ENCODE measurements around the gene OR51B2. TPM values are rescaled to one million over a fixed set of nuclear protein-coding genes. Genes with fewer than 3 reads are reported as not detected.

OR51B2 gene
- total RNA-seq, 2 donors from 2014 or later = not detected

DNA sequence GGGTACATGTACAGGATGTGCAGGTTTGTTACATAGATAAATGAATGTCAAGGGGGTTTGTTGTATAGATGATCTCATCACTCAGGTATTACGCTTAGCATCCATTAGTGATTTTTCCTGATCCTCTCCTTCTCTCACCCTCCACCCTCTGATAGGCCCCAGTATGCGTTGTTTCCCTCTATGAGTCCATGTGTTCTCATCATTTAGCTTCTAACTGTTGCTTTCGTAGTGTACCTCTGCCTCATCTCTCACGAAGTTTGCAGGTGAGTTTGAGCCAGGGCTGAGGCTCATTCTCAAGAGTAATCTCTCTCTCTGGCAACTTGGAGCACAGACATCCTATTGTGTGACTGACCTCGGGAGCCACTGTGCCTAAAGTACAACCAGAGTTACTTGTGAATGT, 49.7 kb downstream of the OR51B2 start:
- TF ChIP-seq, protein P1, sequence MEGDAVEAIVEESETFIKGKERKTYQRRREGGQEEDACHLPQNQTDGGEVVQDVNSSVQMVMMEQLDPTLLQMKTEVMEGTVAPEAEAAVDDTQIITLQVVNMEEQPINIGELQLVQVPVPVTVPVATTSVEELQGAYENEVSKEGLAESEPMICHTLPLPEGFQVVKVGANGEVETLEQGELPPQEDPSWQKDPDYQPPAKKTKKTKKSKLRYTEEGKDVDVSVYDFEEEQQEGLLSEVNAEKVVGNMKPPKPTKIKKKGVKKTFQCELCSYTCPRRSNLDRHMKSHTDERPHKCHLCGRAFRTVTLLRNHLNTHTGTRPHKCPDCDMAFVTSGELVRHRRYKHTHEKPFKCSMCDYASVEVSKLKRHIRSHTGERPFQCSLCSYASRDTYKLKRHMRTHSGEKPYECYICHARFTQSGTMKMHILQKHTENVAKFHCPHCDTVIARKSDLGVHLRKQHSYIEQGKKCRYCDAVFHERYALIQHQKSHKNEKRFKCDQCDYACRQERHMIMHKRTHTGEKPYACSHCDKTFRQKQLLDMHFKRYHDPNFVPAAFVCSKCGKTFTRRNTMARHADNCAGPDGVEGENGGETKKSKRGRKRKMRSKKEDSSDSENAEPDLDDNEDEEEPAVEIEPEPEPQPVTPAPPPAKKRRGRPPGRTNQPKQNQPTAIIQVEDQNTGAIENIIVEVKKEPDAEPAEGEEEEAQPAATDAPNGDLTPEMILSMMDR (IDR thresholded peaks at IDR 0.05) = no peak
- Histone ChIP-seq H3K27me3 (no peaks in the 10 kb centered on the region), H3K4me1 (no peaks in the 10 kb centered on the region), H3K9ac (ENCODE audit: low read depth in 2 of 2, low read length in 2 of 2) (no peak overlapping the region), H3K36me3 (no peaks in the 10 kb centered on the region), H3K9me3 (no peaks in the 10 kb centered on the region), H3K4me3 (no peak overlapping the region), H3K27ac (no peak overlapping the region)
- no peak for DNase-seq
- intact Hi-C loops (cut with DNase I) = no loop called here

Other genes starting within 250 kb of the OR51B2 start
- not detected for gene OR52A5, start 185.9 kb downstream of the OR51B2 start, total RNA-seq
- not detected for gene OR52A1, start 169.5 kb downstream of the OR51B2 start, total RNA-seq
- not detected for gene OR51V1, start 123.6 kb downstream of the OR51B2 start, total RNA-seq
- gene HBB, start 97.2 kb downstream of the OR51B2 start, total RNA-seq = 100 to 1,000 TPM in 1 of 2 donors, 1 to 10 TPM in 1; 3.0 to 113 TPM
- not detected for gene HBD, start 89.8 kb downstream of the OR51B2 start, total RNA-seq
- 1 to 10 TPM in 1 of 2 donors, not detected in 1; 5.7 TPM for gene HBG1, start 74.4 kb downstream of the OR51B2 start, total RNA-seq
- gene HBG2, start 69.5 kb downstream of the OR51B2 start, total RNA-seq = 10 to 100 TPM in 1 of 2 donors, not detected in 1; 14.9 TPM
- 1 to 10 TPM in 1 of 2 donors, not detected in 1; 4.0 TPM for gene HBE1, start 54.4 kb downstream of the OR51B2 start, total RNA-seq
- gene OR51B4, start 22.4 kb downstream of the OR51B2 start, total RNA-seq = not detected
- gene OR51B5, start 19.2 kb upstream of the OR51B2 start, total RNA-seq = not detected
- not detected for gene OR51B6, start 27.2 kb upstream of the OR51B2 start, total RNA-seq
- not detected for gene OR51M1, start 59.5 kb upstream of the OR51B2 start, total RNA-seq
- gene OR51Q1, start 97.8 kb upstream of the OR51B2 start, total RNA-seq = not detected
- gene OR51I1, start 117.2 kb upstream of the OR51B2 start, total RNA-seq = not detected
- gene OR51I2, start 125.0 kb upstream of the OR51B2 start, total RNA-seq = not detected
- gene OR52D1, start 164.4 kb upstream of the OR51B2 start, total RNA-seq = not detected
- not detected for gene UBQLN3, start 185.7 kb upstream of the OR51B2 start, total RNA-seq
- under 1 TPM in 1 of 2 donors, not detected in 1; 0.22 TPM for gene UBQLNL, start 192.4 kb upstream of the OR51B2 start, total RNA-seq
- not detected for gene OR52H1, start 224.2 kb upstream of the OR51B2 start, total RNA-seq